Fibroblast of skin of scalp (primary cell): ENCODE measurements around the gene DPM3.
"Not testable (repeated sequence)": the region's sequence is repeated elsewhere in the genome, so short reads cannot be mapped to it uniquely, and the experiment has no call there.

Experiments
- DNase-seq: peaks from one replicate; pipeline ENCODE4 v3.0.0-alpha.2; 2013

The DPM3 gene

GRCh38 chr1:155155996-155156643 is 15.8 kb upstream of the DPM3 start:
- not testable (repeated sequence) for DNase-seq

GRCh38 chr1:155145491-155145890 is 5.2 kb upstream of the DPM3 start:
- DNase-seq = no peak

GRCh38 chr1:155141749-155142148 is 1.4 kb upstream of the DPM3 start:
- DNase-seq = no peak

- DNase-seq = no peak
These were observed 261 bp upstream of the DPM3 start for GRCh38 chr1:155140630-155140953.

- DNase-seq = no peak
These were observed 3.0 kb downstream of the DPM3 start for GRCh38 chr1:155137154-155137949.

GRCh38 chr1:155136748-155137147 is 3.6 kb downstream of the DPM3 start:
- no peak for DNase-seq

GRCh38 chr1:155135415-155136028 is 4.8 kb downstream of the DPM3 start, which contains the start of gene SLC50A1:
Gene SLC50A1, plus strand, starts transcription at chr1:155135852. Its CDS starts 60 bp downstream, at chr1:155135912.
- DNase-seq = peak; percentile 93

GRCh38 chr1:155134880-155135414 is 5.4 kb downstream of the DPM3 start:
- DNase-seq = peak; percentile 83

GRCh38 chr1:155134322-155134721 is 6.0 kb downstream of the DPM3 start:
- DNase-seq = no peak

GRCh38 chr1:155133799-155134281 is 6.5 kb downstream of the DPM3 start:
- DNase-seq = no peak

- no peak for DNase-seq
These were observed 8.5 kb downstream of the DPM3 start for GRCh38 chr1:155131856-155132255.

- no peak for DNase-seq
These were observed 9.0 kb downstream of the DPM3 start for GRCh38 chr1:155131285-155131684.

- DNase-seq = no peak
These were observed 9.9 kb downstream of the DPM3 start for GRCh38 chr1:155130272-155131006.

GRCh38 chr1:155128755-155129473 is 11.4 kb downstream of the DPM3 start:
- DNase-seq = no peak

- DNase-seq = no peak
These were observed 12.2 kb downstream of the DPM3 start for GRCh38 chr1:155127967-155128754.

- DNase-seq = peak; percentile 17
These were observed 13.0 kb downstream of the DPM3 start, which contains the start of gene EFNA1 for GRCh38 chr1:155127105-155127966. Gene EFNA1, plus strand, starts transcription at chr1:155127876. Its CDS starts 102 bp downstream, at chr1:155127978.

- peak; percentile 10 for DNase-seq
These were observed 13.7 kb downstream of the DPM3 start for GRCh38 chr1:155126556-155127104.

- DNase-seq = no peak
These were observed 14.3 kb downstream of the DPM3 start for GRCh38 chr1:155125946-155126555.

- DNase-seq = no peak
These were observed 14.8 kb downstream of the DPM3 start for GRCh38 chr1:155125511-155125945.
